Measurements from ENCODE around the gene ENGASE.

- TF ChIP-seq CTCF (IDR thresholded peaks at IDR 0.05) (no peak), POLR2A (IDR thresholded peaks at IDR 0.05) (no peak), EP300 (IDR thresholded peaks at IDR 0.05) (peak; percentile 40 to 71)
These were observed 48.0 kb upstream of the ENGASE start for GRCh38 chr17:79026376-79027273.

Measured in tibial nerve (tissue), 4 donors.